Endothelial cell of hepatic sinusoid (primary cell): ENCODE data around the gene USP13.

Source experiments
- in situ Hi-C: cut with HindIII; loops from 2 replicates; pipeline ENCODE4 v1.10.0; 2017; ENCODE audit warnings: low sequenced_read_pairs

The USP13 gene

GRCh38 chr3:179730506-179730905 is 77.7 kb downstream of the USP13 start:
- in situ Hi-C loops, result no loop called here

- in situ Hi-C loops, result no loop called here
Observed at GRCh38 chr3:179731544-179731943, 78.7 kb downstream of the USP13 start.

- in situ Hi-C loops, result no loop called here
Observed at GRCh38 chr3:179732661-179733348, 80.0 kb downstream of the USP13 start.

- in situ Hi-C loops, result no loop called here
Observed at GRCh38 chr3:179733797-179734196, 81.0 kb downstream of the USP13 start.

- in situ Hi-C loops, result no loop called here
Observed at GRCh38 chr3:179734497-179735281, 81.8 kb downstream of the USP13 start.

- in situ Hi-C loops, result no loop called here
Observed at GRCh38 chr3:179735321-179735720, 82.5 kb downstream of the USP13 start.

- in situ Hi-C loops, result no loop called here
Observed at GRCh38 chr3:179738998-179739397, 86.2 kb downstream of the USP13 start.

- in situ Hi-C loops, result no loop called here
Observed at GRCh38 chr3:179739816-179740594, 87.2 kb downstream of the USP13 start.

- in situ Hi-C loops, result no loop called here
Observed at GRCh38 chr3:179743913-179744312, 91.1 kb downstream of the USP13 start.

GRCh38 chr3:179744667-179745066 is 91.8 kb downstream of the USP13 start:
- in situ Hi-C loops, result no loop called here

- in situ Hi-C loops, result no loop called here
Observed at GRCh38 chr3:179745079-179745478, 92.2 kb downstream of the USP13 start.

GRCh38 chr3:179745716-179746115 is 92.9 kb downstream of the USP13 start:
- in situ Hi-C loops, result no loop called here

- in situ Hi-C loops, result no loop called here
Observed at GRCh38 chr3:179750720-179751328, 98.0 kb downstream of the USP13 start.

GRCh38 chr3:179760944-179761343 is 108.1 kb downstream of the USP13 start:
- in situ Hi-C loops, result no loop called here

GRCh38 chr3:179765396-179765795 is 112.6 kb downstream of the USP13 start:
- in situ Hi-C loops, result no loop called here

- in situ Hi-C loops, result no loop called here
Observed at GRCh38 chr3:179766416-179767133, 113.7 kb downstream of the USP13 start.

- in situ Hi-C loops, result no loop called here
Observed at GRCh38 chr3:179768080-179768479, 115.2 kb downstream of the USP13 start.

- in situ Hi-C loops, result no loop called here
Observed at GRCh38 chr3:179769411-179770247, 116.8 kb downstream of the USP13 start.

- in situ Hi-C loops, result no loop called here
Observed at GRCh38 chr3:179771797-179772196, 119.0 kb downstream of the USP13 start.

- in situ Hi-C loops, result no loop called here
Observed at GRCh38 chr3:179772297-179772696, 119.5 kb downstream of the USP13 start.
